Measurements from ENCODE around the gene NCF4. TPM values are rescaled to one million over a fixed set of nuclear protein-coding genes. Genes with fewer than 3 reads are reported as not detected.

The NCF4 gene
- total RNA-seq, 1 experiment from 2014 or later = not detected

DNA sequence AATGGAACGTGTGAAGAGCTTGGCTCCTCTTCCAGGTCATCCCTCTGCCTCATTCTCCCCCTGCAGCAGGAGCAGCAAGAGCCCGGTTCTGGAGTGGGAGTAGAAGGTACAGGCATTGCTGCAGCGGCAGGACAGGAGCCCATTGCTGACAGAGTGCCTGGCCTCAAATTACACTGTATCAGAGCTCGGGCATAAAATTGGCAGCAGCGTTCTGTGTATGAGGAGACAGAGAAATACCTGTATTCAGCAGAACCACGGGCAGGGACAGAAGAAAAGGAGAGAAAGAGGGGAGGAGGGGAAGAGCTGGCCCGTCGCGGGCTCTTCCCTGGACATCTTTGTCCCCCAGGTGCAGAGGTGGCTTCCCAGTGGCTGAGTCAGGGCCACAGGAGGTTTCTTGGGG lies 2.6 kb upstream of the NCF4 start:
- no peak for DNase-seq (ENCODE audit: low read depth, low spot score)
- in situ Hi-C loops (cut with HindIII; ENCODE audit: low pct_unique_long_range_greater_than_20kb, low sequenced_read_pairs) = no loop called here

- no peak for DNase-seq (ENCODE audit: low read depth, low spot score)
- in situ Hi-C loops (cut with HindIII; ENCODE audit: low pct_unique_long_range_greater_than_20kb, low sequenced_read_pairs) = no loop called here
Observed at GRCh38 chr22:36858966-36859365, 1.8 kb upstream of the NCF4 start.

- in situ Hi-C loops (cut with HindIII; ENCODE audit: low pct_unique_long_range_greater_than_20kb, low sequenced_read_pairs) = no loop called here
- no peak for DNase-seq (ENCODE audit: low read depth, low spot score)
Observed at GRCh38 chr22:36860017-36860416, 789 bp upstream of the NCF4 start.

DNA sequence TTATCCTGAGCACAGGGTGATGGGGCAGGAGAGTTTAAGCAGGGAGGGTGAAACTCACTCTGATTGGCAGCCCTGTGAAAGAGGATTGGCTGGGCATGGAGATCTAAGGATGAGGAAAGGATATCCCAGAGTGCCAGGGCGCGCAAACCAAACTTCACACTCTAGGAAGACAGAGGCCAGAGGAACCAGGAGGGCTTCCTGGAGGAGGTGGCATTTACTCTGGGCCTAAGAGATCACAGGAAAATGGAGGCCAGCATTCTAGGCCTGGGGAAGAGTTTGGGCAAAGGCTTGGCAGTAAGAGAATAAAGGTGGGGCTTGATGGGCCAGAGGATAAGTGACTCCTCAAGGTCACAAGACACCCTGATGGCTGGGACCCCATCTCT lies 377 bp upstream of the NCF4 start:
- DNase-seq (ENCODE audit: low read depth, low spot score) = no peak
- in situ Hi-C loops (cut with HindIII; ENCODE audit: low pct_unique_long_range_greater_than_20kb, low sequenced_read_pairs) = no loop called here

GRCh38 chr22:36862251-36863242 lies 1.7 kb downstream of the NCF4 start:
- in situ Hi-C loops (cut with HindIII; ENCODE audit: low pct_unique_long_range_greater_than_20kb, low sequenced_read_pairs) = no loop called here
- no peak for DNase-seq (ENCODE audit: low read depth, low spot score)

DNA sequence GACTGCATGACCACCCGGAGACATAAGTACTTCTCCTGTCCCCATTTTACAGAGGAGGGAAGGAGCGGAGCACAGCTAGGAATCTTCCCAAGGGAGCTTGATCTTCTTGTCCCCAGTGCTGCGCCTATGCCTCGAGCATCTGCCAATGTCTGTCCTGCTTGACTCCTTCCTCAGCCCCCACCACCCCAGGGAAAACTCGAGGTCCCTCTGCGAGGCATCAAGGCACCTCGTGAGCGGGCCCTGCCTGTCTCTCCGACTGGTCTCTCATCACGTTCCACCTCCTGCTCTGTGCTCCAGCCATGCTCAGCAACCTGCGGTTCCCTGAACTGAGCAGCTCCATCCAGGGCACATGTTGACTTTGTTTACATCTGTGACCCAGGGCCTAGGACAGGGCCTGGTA lies 2.5 kb downstream of the NCF4 start:
- DNase-seq (ENCODE audit: low read depth, low spot score) = no peak
- in situ Hi-C loops (cut with HindIII; ENCODE audit: low pct_unique_long_range_greater_than_20kb, low sequenced_read_pairs) = no loop called here

- in situ Hi-C loops (cut with HindIII; ENCODE audit: low pct_unique_long_range_greater_than_20kb, low sequenced_read_pairs) = no loop called here
- no peak for DNase-seq (ENCODE audit: low read depth, low spot score)
Observed at GRCh38 chr22:36863979-36864378, 3.2 kb downstream of the NCF4 start.

DNA sequence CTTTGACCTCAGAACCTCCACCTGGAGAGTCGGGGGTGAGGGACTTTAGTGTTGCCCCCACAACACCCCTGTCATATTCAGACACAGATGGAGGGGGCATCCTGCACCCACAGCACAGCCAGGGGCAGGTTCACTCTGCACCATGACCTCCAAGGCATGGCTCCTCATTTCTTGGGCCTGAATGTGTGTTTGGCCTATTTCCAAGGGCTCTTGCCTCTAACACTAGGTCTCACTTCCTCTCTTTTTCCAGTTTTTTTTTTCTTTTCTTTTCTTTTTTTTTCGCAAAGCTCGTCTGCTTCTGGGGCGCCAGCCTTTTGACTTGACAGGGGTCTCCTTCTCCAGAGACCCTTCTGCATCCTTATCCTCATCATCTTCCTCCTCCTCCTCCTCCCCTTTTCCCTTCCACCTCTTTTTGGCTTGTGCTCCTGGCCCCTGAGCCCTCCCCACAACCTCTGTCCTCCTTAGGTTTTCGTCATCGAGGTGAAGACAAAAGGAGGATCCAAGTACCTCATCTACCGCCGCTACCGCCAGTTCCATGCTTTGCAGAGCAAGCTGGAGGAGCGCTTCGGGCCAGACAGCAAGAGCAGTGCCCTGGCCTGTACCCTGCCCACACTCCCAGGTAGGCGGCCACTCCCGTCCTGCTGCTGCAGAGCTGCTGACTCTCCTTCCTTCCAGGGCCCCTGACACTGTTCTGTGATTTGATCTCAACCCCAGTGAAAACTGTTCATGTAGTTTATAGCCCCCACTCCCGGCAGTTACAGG lies 3.8 kb downstream of the NCF4 start:
- in situ Hi-C loops (cut with HindIII; ENCODE audit: low pct_unique_long_range_greater_than_20kb, low sequenced_read_pairs) = no loop called here

DNA sequence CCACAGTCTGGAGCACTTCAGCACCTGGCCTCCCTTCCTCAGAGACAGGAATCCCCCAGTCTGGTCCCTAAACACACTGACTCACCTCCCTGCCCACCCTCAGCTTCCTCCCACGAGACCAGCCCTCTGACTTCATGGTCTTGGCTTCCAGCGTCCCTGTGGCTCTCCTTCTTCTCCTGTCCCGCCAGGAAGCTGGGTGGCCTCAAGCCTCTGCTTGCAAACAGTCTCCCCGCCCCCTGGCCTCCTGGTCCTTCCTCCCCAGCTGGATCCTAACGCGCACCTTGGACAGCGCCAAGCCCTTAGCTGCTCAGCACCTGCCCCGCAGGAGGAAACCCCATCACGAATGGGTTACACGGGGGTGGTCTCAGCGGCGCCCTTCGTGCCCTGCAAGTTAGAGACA lies 4.5 kb downstream of the NCF4 start:
- in situ Hi-C loops (cut with HindIII; ENCODE audit: low pct_unique_long_range_greater_than_20kb, low sequenced_read_pairs) = no loop called here
- DNase-seq (ENCODE audit: low read depth, low spot score) = no peak

More for the DNA sequence above, 3.8 kb downstream of the NCF4 start:
- DNase-seq (ENCODE audit: low read depth, low spot score) = no peak

- in situ Hi-C loops (cut with HindIII; ENCODE audit: low pct_unique_long_range_greater_than_20kb, low sequenced_read_pairs) = no loop called here
Observed at GRCh38 chr22:36867695-36868094, 6.9 kb downstream of the NCF4 start.

GRCh38 chr22:36868546-36869181 lies 7.9 kb downstream of the NCF4 start:
- in situ Hi-C loops (cut with HindIII; ENCODE audit: low pct_unique_long_range_greater_than_20kb, low sequenced_read_pairs) = no loop called here
- no peak for DNase-seq (ENCODE audit: low read depth, low spot score)

More at GRCh38 chr22:36867695-36868094, 6.9 kb downstream of the NCF4 start:
- DNase-seq (ENCODE audit: low read depth, low spot score) = no peak

DNA sequence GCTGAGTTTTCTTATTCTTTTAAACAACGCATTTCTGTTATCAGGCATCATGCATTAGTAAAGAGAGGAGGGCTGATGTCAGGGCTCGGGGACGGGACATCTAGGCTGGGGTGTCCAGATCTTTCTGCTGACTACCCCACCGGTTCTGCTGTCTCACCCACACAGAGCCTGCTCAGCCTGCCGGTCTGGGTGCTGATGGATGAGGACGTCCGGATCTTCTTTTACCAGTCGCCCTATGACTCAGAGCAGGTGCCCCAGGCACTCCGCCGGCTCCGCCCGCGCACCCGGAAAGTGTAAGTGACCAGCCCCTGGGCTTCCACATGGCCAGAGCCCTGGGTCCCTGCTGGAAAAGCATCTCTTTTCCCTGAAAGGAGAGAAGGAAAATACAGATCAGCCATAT lies 9.4 kb downstream of the NCF4 start:
- in situ Hi-C loops (cut with HindIII; ENCODE audit: low pct_unique_long_range_greater_than_20kb, low sequenced_read_pairs) = no loop called here
- no peak for DNase-seq (ENCODE audit: low read depth, low spot score)

DNA sequence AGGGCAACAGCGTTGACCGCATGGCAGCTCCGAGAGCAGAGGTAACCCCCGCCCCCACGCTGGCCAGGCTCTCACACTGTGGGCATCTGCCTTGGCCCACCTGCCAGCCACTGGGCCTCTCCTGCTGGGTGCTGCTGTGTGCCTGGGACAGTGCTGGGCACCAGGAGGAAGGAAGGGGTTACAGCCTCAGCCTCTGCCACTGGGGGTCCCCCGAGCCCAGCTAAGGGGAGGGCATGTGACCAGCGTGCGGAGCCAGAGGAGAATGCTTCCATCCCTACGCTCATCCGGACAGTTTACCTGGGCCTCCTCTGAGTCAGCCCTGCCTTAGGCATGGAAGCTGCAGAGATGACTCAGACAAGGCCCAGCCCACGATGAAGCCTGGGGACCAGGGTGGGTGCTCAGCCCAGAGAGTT lies 10.9 kb downstream of the NCF4 start:
- DNase-seq (ENCODE audit: low read depth, low spot score) = no peak
- in situ Hi-C loops (cut with HindIII; ENCODE audit: low pct_unique_long_range_greater_than_20kb, low sequenced_read_pairs) = no loop called here

GRCh38 chr22:36872084-36872483 lies 11.3 kb downstream of the NCF4 start:
- no peak for DNase-seq (ENCODE audit: low read depth, low spot score)
- in situ Hi-C loops (cut with HindIII; ENCODE audit: low pct_unique_long_range_greater_than_20kb, low sequenced_read_pairs) = no loop called here

GRCh38 chr22:36872866-36873498 lies 12.2 kb downstream of the NCF4 start:
- in situ Hi-C loops (cut with HindIII; ENCODE audit: low pct_unique_long_range_greater_than_20kb, low sequenced_read_pairs) = no loop called here
- DNase-seq (ENCODE audit: low read depth, low spot score) = no peak

- in situ Hi-C loops (cut with HindIII; ENCODE audit: low pct_unique_long_range_greater_than_20kb, low sequenced_read_pairs) = no loop called here
- peak; percentile 74 for DNase-seq (ENCODE audit: low read depth, low spot score)
Observed at GRCh38 chr22:36873614-36874308, 13.0 kb downstream of the NCF4 start.

DNA sequence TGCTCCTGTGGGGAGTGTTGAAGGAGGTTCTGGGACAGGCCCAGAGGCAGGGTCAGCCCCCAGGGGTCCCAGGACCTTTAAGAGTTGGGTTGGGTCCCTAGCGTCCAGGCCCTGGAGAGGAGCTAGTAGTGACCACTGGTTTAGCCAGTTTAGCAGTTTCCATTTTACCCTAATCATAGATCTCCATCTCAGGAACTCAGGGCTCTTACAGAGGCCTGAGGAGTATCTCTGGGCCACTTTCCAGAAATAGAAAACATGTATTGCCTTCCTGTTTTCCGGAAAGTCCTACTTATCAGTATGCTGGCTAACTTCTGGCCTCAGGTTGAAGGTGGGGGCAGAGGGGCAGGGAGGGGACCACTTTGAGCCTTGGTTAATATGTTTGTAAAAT lies 13.5 kb downstream of the NCF4 start:
- in situ Hi-C loops (cut with HindIII; ENCODE audit: low pct_unique_long_range_greater_than_20kb, low sequenced_read_pairs) = no loop called here
- DNase-seq (ENCODE audit: low read depth, low spot score) = no peak
